ENCODE results near the gene E2F2.
"Not testable (repeated sequence)": the region's sequence is repeated elsewhere in the genome, so short reads cannot be mapped to it uniquely, and the experiment has no call there.

The E2F2 gene

GRCh38 chr1:23522244-23522982, 8.6 kb downstream of the E2F2 start:
- DNase-seq, result peak; percentile 98

- DNase-seq, result no peak
Measured at GRCh38 chr1:23521588-23521987, 9.4 kb downstream of the E2F2 start.

- DNase-seq, result no peak
Measured at GRCh38 chr1:23517581-23517980, 13.5 kb downstream of the E2F2 start.

- DNase-seq, result no peak
Measured at GRCh38 chr1:23515905-23516304, 15.1 kb downstream of the E2F2 start.

GRCh38 chr1:23514111-23514679, 16.8 kb downstream of the E2F2 start:
- no peak for DNase-seq

- no peak for DNase-seq
Measured at GRCh38 chr1:23509896-23510295, 21.1 kb downstream of the E2F2 start.

GRCh38 chr1:23506376-23507107, 24.5 kb downstream of the E2F2 start:
- DNase-seq, result no peak

- no peak for DNase-seq
Measured at GRCh38 chr1:23505851-23506250, 25.2 kb downstream of the E2F2 start.

GRCh38 chr1:23504156-23504555, 26.9 kb downstream of the E2F2 start:
- DNase-seq, result not testable (repeated sequence)

GRCh38 chr1:23502951-23503350, 28.1 kb downstream of the E2F2 start:
- no peak for DNase-seq

GRCh38 chr1:23500466-23500865, 30.6 kb downstream of the E2F2 start:
- no peak for DNase-seq

- peak; percentile 83 for DNase-seq
Measured at GRCh38 chr1:23497777-23498439, 33.1 kb downstream of the E2F2 start.

GRCh38 chr1:23496490-23497181, 34.4 kb downstream of the E2F2 start:
- DNase-seq, result no peak

- DNase-seq, result not testable (repeated sequence)
Measured at GRCh38 chr1:23494836-23495235, 36.2 kb downstream of the E2F2 start.

GRCh38 chr1:23492776-23493175, 38.3 kb downstream of the E2F2 start:
- DNase-seq, result not testable (repeated sequence)

- DNase-seq, result no peak
Measured at GRCh38 chr1:23492132-23492720, 38.8 kb downstream of the E2F2 start.

GRCh38 chr1:23489842-23490241, 41.2 kb downstream of the E2F2 start:
- DNase-seq, result no peak

- no peak for DNase-seq
Measured at GRCh38 chr1:23485002-23485332, 46.1 kb downstream of the E2F2 start.

- DNase-seq, result peak; percentile 67
Measured at GRCh38 chr1:23484253-23485001, 46.6 kb downstream of the E2F2 start.

GRCh38 chr1:23483321-23484252, 47.4 kb downstream of the E2F2 start, which contains the start of gene ASAP3:
ASAP3 (minus strand) TSS chr1:23484179; CDS start chr1:23484133, 46 bp downstream.
- no peak for DNase-seq

GRCh38 chr1:23481904-23482303, 49.1 kb downstream of the E2F2 start:
- DNase-seq, result no peak
